Glomerular visceral epithelial cell (primary cell): ENCODE results near the gene FEV.
"Not testable (repeated sequence)": the region's sequence is repeated elsewhere in the genome, so short reads cannot be mapped to it uniquely, and the experiment has no call there.

Experiments used
- DNase-seq: peaks from one replicate; pipeline ENCODE4 v3.0.0-alpha.2; 2016; ENCODE audit errors: extremely low spot score

Gene FEV

DNA sequence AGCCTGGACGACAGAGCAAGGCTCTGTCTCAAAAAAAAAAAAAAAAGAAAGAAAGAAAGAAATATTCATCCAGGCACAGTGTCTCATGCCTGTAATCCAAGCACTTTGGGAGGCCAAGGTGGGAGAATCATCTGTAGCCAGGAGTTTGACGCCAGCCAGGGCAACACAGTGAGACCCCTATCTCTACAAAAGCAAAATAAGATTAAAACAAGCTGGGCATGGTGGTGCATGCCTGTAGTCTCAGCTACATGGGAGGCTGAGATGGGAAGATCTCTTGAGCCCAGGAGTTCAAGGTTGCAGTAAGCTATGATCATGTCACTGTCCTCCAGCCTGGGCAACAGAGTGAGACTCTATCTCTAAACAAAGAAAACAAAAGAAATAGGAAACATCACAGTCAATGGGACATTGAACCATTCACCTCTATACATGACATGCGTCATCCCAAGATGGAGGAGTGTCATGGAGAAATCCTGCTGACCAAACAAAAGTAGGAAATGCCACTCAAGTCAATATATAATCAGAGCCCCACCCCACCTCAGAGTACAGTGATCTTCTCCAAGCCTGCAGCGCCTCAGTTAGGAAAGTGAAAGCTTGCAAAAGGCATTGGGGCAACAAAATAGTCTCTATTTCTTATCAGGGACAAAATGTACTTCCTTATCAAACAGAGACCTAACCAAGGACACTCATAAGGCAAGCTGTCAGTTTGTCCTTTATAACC lies 9.8 kb downstream of the FEV start:
- DNase-seq: no peak

DNA sequence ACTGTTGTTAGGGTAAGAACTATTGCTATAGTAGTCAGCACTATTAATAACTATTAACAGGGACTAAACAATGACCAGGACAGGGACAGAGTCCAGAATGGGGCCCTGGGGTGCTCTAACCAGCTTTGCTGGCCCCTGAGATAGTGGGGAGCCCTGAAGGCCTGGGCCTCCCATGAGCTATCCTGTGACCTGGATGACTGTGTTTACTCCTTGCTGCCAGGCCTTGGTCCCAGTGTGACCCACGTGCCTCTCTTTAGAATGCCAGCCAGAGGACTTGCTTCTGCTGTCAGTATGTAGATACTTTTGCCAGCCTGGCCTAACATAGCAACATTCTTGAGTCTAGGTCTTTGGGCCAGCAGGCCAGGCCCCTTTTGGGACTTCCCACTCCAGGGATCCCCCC lies 14.1 kb downstream of the FEV start:
- no peak for DNase-seq

DNA sequence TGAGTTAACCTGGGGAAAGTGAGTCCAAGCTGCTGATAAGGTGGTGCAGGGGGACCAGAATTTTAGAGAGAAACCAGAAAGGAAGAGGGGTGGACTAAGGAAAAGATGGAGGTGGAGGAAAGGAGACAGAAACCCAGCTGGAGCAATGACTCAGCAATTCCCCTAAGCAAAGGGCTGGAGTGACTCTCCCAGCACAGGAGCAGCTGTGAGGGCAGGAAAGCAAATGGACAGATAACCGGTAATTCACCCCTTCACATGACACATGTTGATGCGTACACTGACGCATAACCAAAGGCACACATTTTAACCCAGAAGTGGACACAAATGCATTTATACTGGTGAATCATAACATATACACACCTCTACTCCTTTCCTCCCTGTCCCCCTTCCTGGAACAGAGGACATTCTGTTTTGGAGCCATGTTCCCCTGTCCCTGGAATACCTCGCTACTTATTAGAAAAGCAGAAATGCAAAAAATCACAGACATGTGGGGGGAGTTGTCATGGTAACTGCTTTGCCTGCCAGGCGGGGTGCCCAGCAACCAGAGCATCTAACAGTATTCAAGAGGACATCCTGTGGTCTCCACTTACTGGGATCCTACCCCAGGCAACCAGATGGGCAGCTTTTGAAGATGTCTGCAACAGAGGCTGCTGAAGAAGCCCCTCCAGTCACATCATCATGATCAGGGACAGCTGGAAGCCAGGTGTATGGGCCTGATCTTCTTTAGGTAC lies 20.8 kb downstream of the FEV start:
- peak; percentile 31 for DNase-seq

DNA sequence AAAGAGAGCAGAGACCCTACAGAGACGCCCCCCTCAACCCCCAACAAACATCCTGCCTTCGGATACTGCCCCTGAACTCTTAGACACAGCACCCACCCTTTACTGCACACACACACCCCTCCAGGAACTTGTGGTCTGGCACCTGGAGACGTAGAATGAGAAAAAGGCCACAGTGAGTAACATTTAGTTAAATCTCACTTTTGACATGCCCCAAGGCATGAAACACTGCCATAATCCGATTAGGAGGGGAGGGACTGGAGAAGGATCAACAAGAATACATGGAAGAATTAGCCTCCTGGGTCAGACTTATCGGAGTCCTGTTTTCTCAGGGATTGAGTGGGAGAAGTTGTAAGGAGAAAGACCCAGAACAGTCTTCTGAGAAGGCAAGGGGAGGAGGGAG lies 21.4 kb downstream of the FEV start:
- no peak for DNase-seq

DNA sequence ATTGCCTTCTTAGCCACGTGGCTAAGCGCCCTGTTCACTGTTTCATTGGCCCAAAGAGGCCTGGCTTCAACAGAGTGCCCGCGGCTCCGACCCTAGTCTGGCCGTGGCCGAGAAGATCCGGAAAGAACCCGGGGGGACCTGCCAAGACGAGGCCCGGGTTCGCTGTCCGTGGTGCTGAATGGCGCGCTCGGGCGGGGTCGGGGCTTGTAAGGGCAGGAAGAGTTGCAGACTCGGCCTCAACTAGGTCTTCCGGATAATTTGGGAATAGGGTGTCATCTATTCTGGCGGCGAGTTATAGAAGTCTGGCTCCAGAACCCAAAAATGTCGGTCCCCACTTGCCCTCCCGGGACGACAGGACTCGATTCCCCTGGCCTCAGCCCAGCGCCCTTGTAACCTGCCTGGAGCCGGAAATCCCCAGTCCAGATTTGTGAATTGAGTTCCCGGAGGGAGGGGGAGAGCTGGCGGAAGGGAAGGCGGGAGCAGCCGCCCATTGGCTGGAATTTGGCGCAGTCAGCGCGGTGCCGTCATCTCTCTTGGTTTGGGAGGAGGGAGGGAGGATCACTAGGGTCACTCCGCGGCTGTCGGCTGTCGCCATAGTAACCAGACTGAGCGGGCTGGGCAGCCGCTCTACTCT lies 22.0 kb downstream of the FEV start:
- peak; percentile 57 for DNase-seq

DNA sequence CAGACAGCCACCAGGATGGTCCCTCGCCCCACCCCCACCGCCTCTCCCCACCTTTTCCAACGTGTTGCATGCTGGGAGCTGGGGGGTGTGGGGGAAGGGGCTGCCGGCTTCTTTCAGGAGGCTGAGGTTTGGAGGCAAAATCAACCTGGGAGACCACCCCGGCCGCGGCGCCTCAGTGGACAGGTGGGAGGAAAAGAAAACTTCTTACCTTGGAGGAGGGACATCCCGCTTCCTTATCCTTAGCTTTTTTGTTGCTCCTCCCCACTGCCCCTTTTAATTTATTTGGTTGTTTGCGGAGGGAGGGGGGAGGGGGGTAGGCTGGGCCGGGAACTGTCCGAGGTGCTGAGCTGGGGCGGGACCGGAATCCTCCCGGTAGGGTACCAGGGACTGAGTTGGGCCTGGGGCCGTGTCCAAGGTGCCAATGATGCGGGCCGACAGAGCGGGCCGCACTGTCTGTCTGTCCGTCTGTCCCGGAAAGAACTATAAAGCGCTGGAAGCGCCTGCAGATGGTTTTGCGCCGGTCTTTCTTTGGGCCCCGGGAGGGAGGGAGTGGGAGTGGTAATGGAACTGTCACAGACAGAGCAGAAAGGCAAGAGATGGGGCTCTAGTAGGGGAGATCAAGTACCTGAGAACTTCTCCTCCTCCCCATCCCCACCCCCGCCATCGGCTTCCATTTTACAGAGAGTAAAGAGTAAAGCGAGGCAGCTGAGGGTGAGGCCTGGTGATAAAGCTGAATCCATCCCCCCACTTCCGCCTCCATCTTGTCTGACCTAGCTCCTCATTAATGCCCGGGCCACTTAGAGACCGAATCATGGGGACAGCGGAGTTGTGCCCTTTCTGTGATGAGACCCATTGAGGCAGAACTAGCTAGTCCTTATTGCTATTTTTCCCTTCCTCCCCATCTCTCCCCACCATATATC lies 23.1 kb downstream of the FEV start:
- DNase-seq: no peak

DNA sequence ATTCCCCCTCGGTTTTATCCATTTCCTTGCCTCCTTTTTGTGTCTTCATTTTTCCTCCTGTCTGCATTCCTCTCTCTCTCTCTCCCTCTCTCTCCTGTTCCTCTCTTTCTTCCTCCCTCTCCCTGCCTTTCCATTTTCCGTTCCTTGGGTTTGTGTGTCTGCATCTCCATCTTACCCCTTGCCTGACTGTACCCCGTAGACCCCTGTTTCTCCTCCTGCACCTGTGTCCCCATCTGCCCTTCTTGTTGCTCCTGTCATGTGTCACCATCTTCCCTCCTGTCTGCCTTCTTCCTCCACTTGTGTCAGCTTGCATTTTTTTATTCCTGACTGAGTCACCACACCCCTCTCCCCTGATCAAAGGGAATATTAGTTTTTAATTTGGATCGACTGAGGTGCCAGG lies 23.8 kb downstream of the FEV start:
- DNase-seq: no peak

DNA sequence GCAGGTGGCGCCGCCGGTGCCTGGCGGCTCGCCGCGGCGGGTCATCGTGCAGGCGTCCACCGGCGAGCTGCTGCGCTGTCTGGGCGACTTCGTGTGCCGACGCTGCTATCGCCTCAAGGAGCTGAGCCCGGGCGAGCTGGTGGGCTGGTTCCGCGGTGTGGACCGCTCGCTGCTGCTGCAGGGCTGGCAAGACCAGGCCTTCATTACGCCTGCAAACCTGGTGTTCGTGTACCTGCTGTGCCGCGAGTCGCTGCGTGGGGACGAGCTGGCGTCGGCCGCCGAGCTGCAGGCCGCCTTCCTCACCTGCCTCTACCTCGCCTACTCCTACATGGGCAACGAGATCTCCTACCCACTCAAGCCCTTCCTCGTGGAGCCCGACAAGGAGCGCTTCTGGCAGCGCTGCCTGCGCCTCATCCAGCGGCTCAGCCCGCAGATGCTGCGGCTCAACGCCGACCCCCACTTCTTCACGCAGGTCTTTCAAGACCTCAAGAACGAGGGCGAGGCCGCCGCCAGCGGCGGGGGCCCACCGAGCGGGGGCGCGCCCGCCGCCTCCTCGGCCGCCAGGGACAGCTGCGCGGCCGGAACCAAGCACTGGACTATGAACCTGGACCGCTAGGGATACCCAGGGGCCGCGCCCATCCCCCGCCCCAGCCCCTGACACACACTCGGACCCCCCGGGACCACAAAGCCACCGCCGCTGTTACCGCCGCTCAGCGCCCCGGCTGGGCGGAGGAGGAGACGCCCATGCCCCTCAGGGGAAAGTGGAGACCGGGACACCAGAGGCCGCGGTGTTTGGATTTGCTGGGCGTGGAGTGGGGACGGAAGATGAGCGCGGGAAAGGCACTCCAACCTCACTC lies 24.4 kb downstream of the FEV start:
- DNase-seq: no peak

DNA sequence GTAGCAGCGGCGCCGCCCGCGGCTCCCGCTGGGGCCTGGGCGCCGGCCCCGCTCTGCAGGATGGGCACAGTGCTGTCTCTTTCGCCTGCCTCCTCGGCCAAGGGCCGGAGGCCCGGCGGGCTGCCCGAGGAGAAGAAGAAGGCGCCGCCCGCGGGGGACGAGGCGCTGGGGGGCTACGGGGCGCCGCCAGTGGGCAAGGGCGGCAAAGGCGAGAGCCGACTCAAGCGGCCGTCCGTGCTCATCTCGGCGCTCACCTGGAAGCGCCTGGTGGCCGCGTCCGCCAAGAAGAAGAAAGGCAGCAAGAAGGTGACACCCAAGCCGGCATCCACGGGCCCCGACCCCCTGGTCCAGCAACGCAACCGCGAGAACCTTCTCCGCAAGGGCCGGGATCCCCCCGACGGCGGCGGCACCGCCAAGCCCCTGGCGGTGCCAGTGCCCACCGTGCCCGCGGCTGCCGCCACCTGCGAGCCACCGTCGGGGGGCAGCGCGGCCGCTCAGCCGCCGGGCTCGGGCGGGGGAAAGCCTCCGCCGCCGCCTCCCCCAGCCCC lies 25.1 kb downstream of the FEV start:
- DNase-seq: no peak

DNA sequence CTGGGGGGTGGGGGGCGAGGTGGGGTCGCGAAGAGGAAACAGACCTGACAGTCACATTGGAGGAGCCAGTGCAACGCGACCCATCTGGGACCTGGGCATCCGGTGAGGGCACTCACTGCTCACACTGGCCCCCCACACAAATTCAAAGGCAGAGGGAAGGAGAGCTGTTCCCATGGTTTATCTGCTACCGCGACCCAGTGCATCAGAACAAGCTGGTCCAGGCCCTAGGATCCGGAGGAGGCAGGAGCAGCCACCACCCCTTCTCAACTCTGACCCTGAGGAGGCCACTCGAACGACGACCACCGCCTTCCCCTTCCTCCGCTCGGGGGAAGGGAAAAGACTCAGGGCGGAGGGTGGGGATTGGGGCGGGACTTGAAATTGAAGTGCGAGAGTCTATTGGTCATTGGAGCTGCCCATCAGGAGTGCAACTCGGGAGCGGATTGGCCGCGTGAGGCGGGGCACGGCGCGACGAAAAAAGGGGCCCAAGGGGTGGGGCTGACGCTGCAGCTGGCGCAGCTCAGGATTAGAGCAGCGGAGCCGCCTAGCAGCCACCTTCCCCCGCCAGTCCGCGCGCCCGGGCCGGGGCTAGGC lies 25.7 kb downstream of the FEV start, which contains the start of gene CDK5R2:
Gene CDK5R2 (plus strand): TSS at position 526 of the 591 bp plus-strand sequence. CDS start 155 bp downstream, outside the sequence.
- DNase-seq: peak; percentile 82

DNA sequence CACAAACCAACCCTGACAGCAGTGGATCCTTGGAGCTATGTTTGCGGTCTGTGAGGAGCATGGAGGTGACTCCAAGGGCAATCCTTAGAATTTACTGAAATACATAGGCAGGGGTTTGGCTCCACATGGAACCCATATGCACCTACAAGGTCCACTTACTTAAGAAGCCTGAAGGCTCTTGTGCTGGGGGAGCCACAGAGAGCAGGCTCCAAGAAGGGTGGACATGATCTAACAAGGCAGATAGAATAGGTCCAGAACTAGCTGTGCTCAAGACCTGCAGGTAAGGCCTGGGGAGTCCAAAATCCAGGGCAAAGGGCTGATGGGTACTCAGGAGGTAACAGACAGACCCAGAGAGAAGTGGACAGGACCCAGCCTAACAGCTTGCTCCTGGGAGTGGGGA lies 26.7 kb downstream of the FEV start:
- no peak for DNase-seq

DNA sequence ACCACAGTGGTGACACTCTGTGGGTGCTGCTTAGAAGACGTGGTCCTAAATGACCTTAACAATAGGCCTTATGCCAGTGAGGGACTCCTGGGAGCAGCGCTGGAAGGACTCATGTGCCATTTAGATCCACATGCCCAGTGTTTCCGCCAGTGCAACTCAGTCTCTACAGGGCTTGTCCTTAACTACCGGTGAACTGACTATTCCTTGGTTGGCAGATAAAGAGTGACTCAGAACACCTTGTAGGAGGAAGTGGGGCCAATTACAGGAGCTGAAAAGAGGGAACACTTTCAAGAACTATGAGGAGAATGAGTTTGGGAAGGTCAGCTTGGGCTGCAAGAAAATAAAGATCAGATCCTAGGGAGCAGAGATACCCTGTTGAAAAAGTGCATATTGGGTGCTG lies 27.3 kb downstream of the FEV start:
- DNase-seq: no peak

DNA sequence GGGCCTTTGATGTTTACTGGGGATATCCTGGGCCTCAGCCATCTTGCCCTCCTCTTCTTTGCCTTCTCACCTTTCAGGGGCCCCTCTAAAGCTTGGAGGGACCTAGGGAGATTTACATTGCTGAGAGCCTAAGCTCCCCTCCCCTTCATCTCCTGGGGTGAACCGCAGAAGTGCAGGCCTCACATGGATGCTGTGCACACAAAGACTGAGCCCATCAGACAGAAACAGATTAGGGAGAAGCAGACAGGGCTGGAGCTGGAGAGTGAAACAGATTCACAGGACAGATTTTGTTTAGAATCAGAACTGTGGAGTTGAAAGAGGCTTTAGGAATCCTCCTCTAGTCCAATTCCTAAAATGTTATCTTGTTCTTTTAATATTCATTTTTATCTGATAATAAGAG lies 28.9 kb downstream of the FEV start:
- no peak for DNase-seq

DNA sequence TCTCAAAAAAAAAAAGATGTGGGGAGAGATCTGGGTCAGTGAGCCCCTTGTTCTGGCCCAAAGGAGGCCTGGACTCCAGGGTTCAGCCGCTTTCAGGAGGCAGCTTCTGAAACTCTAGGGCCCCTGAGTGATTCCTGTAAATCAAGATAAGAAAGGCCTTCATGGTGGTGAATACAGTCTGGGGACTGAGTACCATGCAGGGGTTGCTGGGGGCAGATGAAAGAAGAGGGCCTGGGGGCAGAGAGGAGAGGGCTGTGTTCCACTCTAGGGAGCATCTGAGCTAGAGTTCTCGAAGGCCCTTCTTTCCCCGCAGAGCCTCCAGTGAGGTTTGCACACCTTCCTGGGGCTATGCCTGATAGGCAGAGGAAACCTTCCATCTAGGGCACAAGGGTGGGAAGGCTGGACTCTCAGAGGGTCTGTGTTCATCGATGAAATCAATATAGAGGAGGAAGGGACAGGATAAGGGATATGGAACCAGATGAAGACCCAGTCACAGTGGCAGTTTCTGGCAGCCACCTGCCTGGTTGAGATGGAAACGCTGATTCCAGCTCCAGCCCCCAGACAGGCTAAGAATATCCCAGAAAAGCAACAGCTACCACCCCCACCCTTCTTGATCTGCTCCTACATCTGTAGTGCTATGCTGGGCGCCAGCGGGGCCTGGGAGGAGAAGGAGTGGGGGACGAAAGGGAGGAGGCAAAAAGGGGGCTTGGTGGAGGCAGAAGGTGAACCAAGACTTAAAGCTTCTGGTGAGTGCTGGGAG lies 30.3 kb downstream of the FEV start:
- no peak for DNase-seq

DNA sequence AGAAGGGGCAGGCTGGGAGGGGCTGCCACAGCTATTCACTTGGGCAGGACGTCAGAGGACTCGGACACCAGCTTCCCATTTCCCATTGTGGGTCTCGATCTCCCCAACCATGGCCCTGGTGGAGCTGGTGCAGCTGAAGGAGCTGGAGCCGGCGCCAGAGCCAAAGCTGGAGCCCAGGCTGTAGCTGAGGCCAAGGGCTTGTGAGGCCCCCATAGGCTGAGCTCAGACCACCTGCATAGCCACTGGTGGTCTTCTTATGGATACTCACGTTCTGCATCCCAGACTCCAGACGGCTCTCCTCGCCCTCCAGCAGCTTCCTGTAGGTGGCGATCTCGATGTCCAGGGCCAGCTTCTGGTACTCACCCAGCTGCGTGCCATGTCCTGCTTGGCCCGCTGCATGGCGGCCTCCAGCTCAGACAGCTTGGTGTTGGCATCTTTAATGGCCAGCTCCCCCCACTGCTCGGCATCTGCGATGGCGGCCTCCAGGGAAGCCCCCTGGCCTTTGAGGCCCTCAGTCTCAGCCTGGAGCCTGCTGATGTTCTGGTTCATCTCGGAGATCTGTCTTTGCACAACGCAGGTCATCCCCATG lies 31.5 kb downstream of the FEV start:
- no peak for DNase-seq

DNA sequence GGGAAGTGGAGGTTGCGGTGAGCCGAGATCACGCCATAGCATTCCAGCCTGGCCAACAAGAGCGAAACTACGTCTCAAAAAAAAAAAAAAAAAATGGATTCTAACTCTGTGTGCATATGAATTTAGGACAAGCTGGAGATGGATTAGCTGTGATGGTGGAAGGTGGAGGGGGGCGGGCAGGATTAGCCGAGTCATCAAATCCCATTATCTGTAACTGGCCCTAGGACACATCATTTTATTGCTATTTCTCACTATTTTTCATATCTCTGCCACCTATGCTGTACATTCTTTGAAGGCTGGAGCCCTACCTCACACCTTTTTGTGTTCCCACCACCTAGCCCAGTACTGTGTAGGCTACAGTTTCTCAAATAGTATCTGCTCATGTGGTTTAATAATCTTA lies 32.8 kb downstream of the FEV start:
- DNase-seq: no peak

DNA sequence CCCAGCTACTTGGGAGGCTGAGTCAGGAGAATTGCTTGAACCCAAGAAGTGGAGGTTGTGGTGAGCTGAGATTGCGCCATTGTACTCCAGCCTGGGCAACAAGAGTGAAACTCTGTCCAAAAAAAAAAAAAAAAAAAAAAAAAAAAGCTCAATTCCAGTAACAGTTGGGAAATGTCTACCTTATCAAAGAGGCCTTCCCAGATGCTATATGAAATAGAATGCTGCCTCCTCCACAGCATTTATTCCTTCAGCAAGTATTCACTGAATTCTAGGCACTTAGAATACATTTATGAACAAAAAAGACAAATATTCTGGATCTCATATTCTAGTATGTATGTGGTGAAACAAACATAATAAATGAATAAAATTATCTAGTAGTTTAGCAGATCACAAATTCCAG lies 38.4 kb downstream of the FEV start:
- no peak for DNase-seq

DNA sequence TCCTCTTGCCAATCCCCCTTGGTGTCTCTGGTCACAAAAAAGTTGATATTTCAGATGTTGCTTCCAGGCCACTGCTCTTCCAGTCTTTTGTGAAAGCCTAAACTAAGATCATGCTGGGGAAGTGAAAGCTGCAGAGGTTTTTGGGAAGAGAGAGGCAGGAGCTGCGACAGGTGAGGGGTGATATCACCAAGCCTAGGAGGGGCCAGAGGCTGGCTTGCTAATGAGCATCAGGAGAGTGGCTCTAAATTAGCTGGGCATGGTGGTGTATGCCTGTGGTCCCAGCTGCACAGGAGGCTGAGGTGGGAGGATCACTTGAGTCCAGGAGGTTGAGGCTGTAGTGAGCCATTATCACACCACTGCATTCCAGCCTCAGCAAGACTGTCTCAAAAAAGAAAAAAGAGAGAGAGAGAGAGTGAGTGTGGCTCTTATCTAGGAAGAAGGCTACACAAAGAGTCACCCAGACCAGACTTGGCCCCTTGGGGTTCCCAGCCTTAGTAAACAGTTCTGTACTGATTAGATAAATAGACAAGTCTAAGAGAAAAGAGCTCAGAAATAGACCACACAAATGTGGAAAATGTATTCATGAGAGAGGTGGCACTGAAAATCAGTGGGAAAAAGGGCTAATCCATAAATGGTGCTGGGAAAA lies 40.1 kb downstream of the FEV start:
- no peak for DNase-seq

DNA sequence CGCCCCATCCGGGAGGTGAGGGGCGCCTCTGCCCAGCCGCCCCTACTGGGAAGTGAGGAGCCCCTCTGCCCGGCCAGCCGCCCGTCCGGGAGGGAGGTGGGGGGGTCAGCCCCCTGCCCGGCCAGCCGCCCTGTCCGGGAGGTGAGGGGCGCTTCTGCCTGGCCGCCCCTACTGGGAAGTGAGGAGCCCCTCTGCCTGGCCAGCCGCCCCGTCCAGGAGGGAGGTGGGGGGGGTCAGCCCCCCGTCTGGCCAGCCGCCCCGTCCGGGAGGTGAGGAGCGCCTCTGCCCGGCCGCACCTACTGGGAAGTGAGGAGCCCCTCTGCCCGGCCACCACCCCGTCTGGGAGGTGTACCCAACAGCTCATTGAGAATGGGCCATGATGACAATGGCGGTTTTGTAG lies 53.2 kb downstream of the FEV start:
- DNase-seq: not testable (repeated sequence)
